SK-N-SH (cell line): Measurements from ENCODE around the gene HOMER2. TPM values are rescaled to one million over a fixed set of nuclear protein-coding genes. Genes with fewer than 3 reads are reported as not detected.
A peak's percentile ranks its signal among the peaks of the same experiment; 100 is the strongest.

Experiments
- CTCF ChIA-PET: fragments of 300-600, 350-600 bp; formaldehyde crosslinking; extraction: SDS; loops from one replicate; lab custom pipeline; 2021; lab: Yijun Ruan, JAX
- POLR2A ChIA-PET: fragments of 350-600 bp; sonication (Branson Sonifier 250); formaldehyde crosslinking; extraction: SDS; loops from one replicate; lab custom pipeline; 2020; ENCODE audit warnings: antibody characterized with exemption, inconsistent platforms; lab: Yijun Ruan, JAX
- DNase-seq: peaks from one replicate; pipeline ENCODE4 v3.0.0; 2012
- H2AFZ ChIP-seq: fragments of 200-600 bp; sonication (generic); 2 replicates; pipeline ENCODE4 v1.8.1; 2016; ENCODE audit warnings: antibody characterized with exemption, mild to moderate bottlenecking, low read depth
- H3F3A ChIP-seq: fragments of 200-600 bp; sonication (generic); replicated peaks from 2 replicates; pipeline ENCODE3; 2016; ENCODE audit warnings: antibody characterized with exemption, mild to moderate bottlenecking; ENCODE audit not compliant: insufficient read depth
- H3K27ac ChIP-seq, 2 experiments: fragments of 200-500 bp in 1 of 2; fragments of 200-600 bp in 1 of 2; sonication (Bioruptor generic) in 1 of 2; sonication (generic), shearing (Covaris generic) in 1 of 2; 2 replicates each; pipeline versions ENCODE4 v1.5.1 to v1.6.1; 2014 to 2016; ENCODE audit warnings: low read depth in 2 of 2, inconsistent platforms in 1 of 2, low read length in 1 of 2, mild to moderate bottlenecking in 1 of 2, mixed read lengths in 1 of 2
- H3K27me3 ChIP-seq: fragments of 200-600 bp; sonication (generic), shearing (Covaris generic); 2 replicates; pipeline ENCODE4 v1.6.1; 2016; ENCODE audit warnings: mixed run types; ENCODE audit not compliant: insufficient read depth
- H3K36me3 ChIP-seq, 2 experiments: fragments of 200-500 bp in 1 of 2; fragments of 200-600 bp in 1 of 2; sonication (Bioruptor generic) in 1 of 2; sonication (generic) in 1 of 2; replicated peaks in 1 of 2; 2 replicates each; pipeline versions ENCODE3 to v1.5.1; 2014 to 2016; ENCODE audit warnings: low read length in 1 of 2, mild to moderate bottlenecking in 1 of 2; ENCODE audit not compliant: insufficient read depth in 2 of 2, control insufficient read depth in 1 of 2
- H3K4me1 ChIP-seq, 2 experiments: fragments of 200-500 bp in 1 of 2; fragments of 200-600 bp in 1 of 2; sonication (Bioruptor generic) in 1 of 2; sonication (generic), shearing (Covaris generic) in 1 of 2; 2 replicates each; pipeline versions ENCODE4 v1.5.1 to v1.6.1; 2014 to 2016; ENCODE audit warnings: low read depth in 1 of 2, low read length in 1 of 2, mixed run types in 1 of 2; ENCODE audit not compliant: insufficient read depth in 2 of 2, control insufficient read depth in 1 of 2
- H3K4me2 ChIP-seq: fragments of 200-600 bp; sonication (generic), shearing (Covaris generic); 2 replicates; pipeline ENCODE4 v1.6.1; 2017; ENCODE audit warnings: mixed run types
- H3K4me3 ChIP-seq, 2 experiments: fragments of 200-500 bp in 1 of 2; fragments of 200-600 bp in 1 of 2; sonication (Bioruptor generic) in 1 of 2; sonication (generic), shearing (Covaris generic) in 1 of 2; 2 replicates each; pipeline versions ENCODE4 v1.5.1 to v1.8.1; 2014 to 2016; ENCODE audit warnings: low read depth in 2 of 2, inconsistent platforms in 1 of 2, low read length in 1 of 2, mild to moderate bottlenecking in 1 of 2, mixed read lengths in 1 of 2, moderate library complexity in 1 of 2
- H3K79me2 ChIP-seq: fragments of 200-600 bp; sonication (generic); 2 replicates; pipeline ENCODE4 v1.8.1; 2017; ENCODE audit warnings: mild to moderate bottlenecking; ENCODE audit not compliant: insufficient read depth
- H3K9ac ChIP-seq: fragments of 200-600 bp; sonication (generic); 2 replicates; pipeline ENCODE4 v1.6.1; 2017; ENCODE audit warnings: mixed run types
- H3K9me2 ChIP-seq: fragments of 200-600 bp; sonication (generic); 2 replicates; pipeline ENCODE4 v1.6.1; 2017; ENCODE audit warnings: mixed run types
- H3K9me3 ChIP-seq: fragments of 200-600 bp; sonication (generic); 2 replicates; pipeline ENCODE4 v1.6.1; 2017; ENCODE audit warnings: mixed run types, mild to moderate bottlenecking, moderate library complexity
- H4K20me1 ChIP-seq: fragments of 200-600 bp; sonication (generic); 2 replicates; pipeline ENCODE4 v1.6.1; 2017; ENCODE audit warnings: mild to moderate bottlenecking, mixed run types; ENCODE audit not compliant: insufficient read depth
- CHD2 ChIP-seq: fragments of 150-350 bp; IDR thresholded peaks from 2 replicates; pipeline ENCODE4 v1.6.1; 2018; ENCODE audit warnings: low read length; ENCODE audit not compliant: partially characterized antibody
- CTCF ChIP-seq: fragments of 200-600 bp; sonication (generic); IDR thresholded peaks from 2 replicates; pipeline ENCODE4 v1.6.1; 2017; ENCODE audit warnings: antibody characterized with exemption, mild to moderate bottlenecking, moderate library complexity
- EP300 ChIP-seq, 2 experiments: IDR thresholded peaks; 2 replicates each; pipeline versions ENCODE4 v1.4.0 to v1.6.1; 2012; ENCODE audit warnings: borderline replicate concordance in 1 of 2, low read depth in 1 of 2, low read length in 1 of 2
- MEF2A ChIP-seq: IDR thresholded peaks from 2 replicates; pipeline ENCODE4 v1.4.0; 2012; ENCODE audit warnings: low read depth, borderline replicate concordance
- RXRA ChIP-seq: IDR thresholded peaks from 2 replicates; pipeline ENCODE4 v1.4.0; 2012; ENCODE audit warnings: low read depth, mild to moderate bottlenecking, borderline replicate concordance
- SIN3A ChIP-seq: IDR thresholded peaks from 2 replicates; pipeline ENCODE4 v1.6.1; 2012; ENCODE audit warnings: low read depth, mild to moderate bottlenecking, low read length, moderate library complexity, borderline replicate concordance
- SMC3 ChIP-seq: IDR thresholded peaks from 2 replicates; pipeline ENCODE4 v1.6.1; 2012; ENCODE audit warnings: low read depth, low read length, improper control_type of control experiment
- TAF1 ChIP-seq: IDR thresholded peaks from 2 replicates; pipeline ENCODE4 v1.6.1; 2012; ENCODE audit warnings: low read depth, mild to moderate bottlenecking, low read length, moderate library complexity, borderline replicate concordance
- TCF12 ChIP-seq: IDR thresholded peaks from 2 replicates; pipeline ENCODE4 v1.4.0; 2012
- USF2 ChIP-seq: fragments of 150-350 bp; IDR thresholded peaks from 2 replicates; pipeline ENCODE4 v1.6.1; 2017; ENCODE audit warnings: antibody characterized with exemption, low read length, low read depth, borderline replicate concordance
- YY1 ChIP-seq: IDR thresholded peaks from 2 replicates; pipeline ENCODE4 v1.4.0; 2012; ENCODE audit warnings: low read depth, mild to moderate bottlenecking
- WGBS: methylation state at CpG from one replicate; pipeline ENCODE4 v1.1.6; 2017; ENCODE audit warnings: low lambda C conversion rate; 5-methylcytosine and 5-hydroxymethylcytosine counted together
- polyA plus RNA-seq, 3 experiments: library from polyadenylated mRNA; depleted of rRNA; stranded (reverse); fragments of >200 nt; gene quantifications; 2 replicates each; pipeline ENCODE4 v1.2.3, GENCODE V29; 2012
- TF ChIP-seq, protein P1 (sequence below): IDR thresholded peaks from 2 replicates; pipeline ENCODE4 v1.4.0; 2012; ENCODE audit warnings: low read depth

HOMER2 gene
- polyA plus RNA-seq, 1 of the 3 experiments (the other 2 are of a cell fraction), result 7.3 TPM

DNA sequence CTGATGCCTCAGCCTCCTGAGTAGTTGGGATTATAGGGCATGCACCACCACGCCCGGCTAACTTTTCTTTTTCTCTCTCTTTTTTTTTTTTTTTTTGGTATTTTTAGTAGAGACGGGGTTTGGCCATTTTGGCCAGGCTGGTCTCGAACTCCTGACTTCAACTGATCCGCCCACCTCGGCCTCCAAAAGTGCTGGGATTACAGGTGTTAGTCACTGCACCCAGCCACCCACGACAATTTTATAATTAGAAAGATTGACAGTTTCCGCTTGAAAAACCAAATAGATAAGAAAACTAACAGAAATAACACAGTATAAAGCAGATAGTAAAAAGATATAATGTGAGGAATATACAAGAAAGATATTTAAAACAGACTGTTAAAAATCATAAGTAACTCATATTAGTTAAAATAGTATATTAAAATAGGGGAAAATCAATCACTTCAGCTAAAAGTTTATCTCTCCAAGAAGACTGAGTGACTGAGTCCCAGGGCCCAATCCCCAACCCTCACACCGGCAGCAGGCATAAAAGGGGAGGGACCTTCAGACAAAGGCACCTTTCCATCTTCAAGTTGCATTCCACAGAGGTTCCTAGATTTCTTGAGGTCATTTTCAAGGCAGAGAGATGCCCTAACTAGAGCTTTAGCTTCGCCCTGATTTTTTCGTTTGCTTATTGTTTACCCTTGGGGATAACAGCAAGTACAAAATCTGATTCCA lies 144.4 kb downstream of the HOMER2 start:
- 85% methylated on average over 11 of the region's 11 CpGs for WGBS
- no peaks in the 10 kb centered on the region for H4K20me1 ChIP-seq
- no peak overlapping the region for H2AFZ ChIP-seq
- DNase-seq, result no peak
- peaks cover 0 to 3% of the 10 kb centered on the region in 2 experiments for H3K36me3 ChIP-seq
- H3K9me3 ChIP-seq, result no peaks in the 10 kb centered on the region
- H3K9me2 ChIP-seq, result no peaks in the 10 kb centered on the region
- no peak overlapping the region for H3K9ac ChIP-seq
- H3F3A ChIP-seq, result peaks cover 5% of the 10 kb centered on the region
- H3K4me3 ChIP-seq, result no peak overlapping the region
- TF ChIP-seq, protein P1, sequence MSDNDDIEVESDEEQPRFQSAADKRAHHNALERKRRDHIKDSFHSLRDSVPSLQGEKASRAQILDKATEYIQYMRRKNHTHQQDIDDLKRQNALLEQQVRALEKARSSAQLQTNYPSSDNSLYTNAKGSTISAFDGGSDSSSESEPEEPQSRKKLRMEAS, result no peak
- TF ChIP-seq EP300 (IDR thresholded peaks at IDR 0.05; ENCODE audit: borderline replicate concordance in 1 of 2, low read depth in 1 of 2, low read length in 1 of 2) (no peak), CTCF (no peak), TCF12 (no peak), TAF1 (no peak), YY1 (no peak), USF2 (no peak), SIN3A (no peak), SMC3 (no peak)
- no peak overlapping the region for H3K27ac ChIP-seq
- H3K4me2 ChIP-seq, result no peak overlapping the region
- peaks cover 7 to 9% of the 10 kb centered on the region in 2 experiments; a peak in 2 of 4 replicates for H3K4me1 ChIP-seq
- no peaks in the 10 kb centered on the region for H3K27me3 ChIP-seq
- CTCF ChIA-PET, result interaction anchor here (1.0 kb wide), 1 partner anchor 43 kb away, joined by 3 read pairs; no protein-coding TSS in a partner anchor
- peaks cover 27% of the 10 kb centered on the region for H3K79me2 ChIP-seq
- POLR2A ChIA-PET, result no interaction called here

DNA sequence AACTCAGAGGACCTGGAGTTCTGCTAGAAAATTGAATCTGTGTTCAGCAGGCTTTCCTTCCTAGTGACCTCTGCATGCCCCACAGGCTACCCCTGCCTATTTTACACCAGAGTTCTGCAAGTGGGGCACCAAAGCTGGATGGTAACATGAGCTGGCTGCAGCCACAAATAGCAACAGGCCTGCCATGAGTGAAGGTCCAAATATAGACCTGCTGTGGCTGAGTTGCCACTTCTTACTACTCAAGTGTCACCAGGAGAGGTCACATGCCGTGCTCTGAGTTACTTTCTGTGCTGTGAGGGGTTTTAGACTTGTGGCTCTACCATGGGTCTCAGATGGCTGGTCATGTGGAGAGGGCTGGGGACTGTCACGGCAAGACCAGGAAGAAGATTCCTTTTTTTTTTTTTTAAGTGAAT lies 146.5 kb downstream of the HOMER2 start, which contains the start of gene FSD2:
Gene FSD2, minus strand, starts transcription at position 76 of the 413 bp plus-strand sequence. CDS start 18,679 bp downstream, outside the sequence.
- POLR2A ChIA-PET, result no interaction called here
- CTCF ChIA-PET, result no interaction called here

More for the DNA sequence above, 146.5 kb downstream of the HOMER2 start, which contains the start of gene FSD2:
- 47% methylated on average over 2 of the region's 2 CpGs for WGBS
- H3F3A ChIP-seq, result peaks cover 5% of the 10 kb centered on the region
- no peaks in the 10 kb centered on the region for H3K9me3 ChIP-seq
- no peak within 1 kb of the TSS for H3K27ac ChIP-seq
- peaks cover 6% of the 10 kb centered on the region for H3K79me2 ChIP-seq
- no peak within 1 kb of the TSS for H3K4me2 ChIP-seq
- H3K9me2 ChIP-seq, result no peaks in the 10 kb centered on the region
- H3K9ac ChIP-seq, result no peak within 1 kb of the TSS
- TF ChIP-seq CTCF (no peak), SIN3A (no peak), MEF2A (peak; percentile 30; the same call in 1 of the 2 replicates), CHD2 (no peak), USF2 (no peak), RXRA (no peak)
- H2AFZ ChIP-seq, result no peak within 1 kb of the TSS
- peaks cover 0 to 7% of the 10 kb centered on the region in 2 experiments; a peak in 2 of 4 replicates for H3K4me1 ChIP-seq
- no peak within 1 kb of the TSS for H3K4me3 ChIP-seq
- DNase-seq, result no peak
- no peaks in the 10 kb centered on the region for H4K20me1 ChIP-seq
- no peaks in the 10 kb centered on the region for H3K36me3 ChIP-seq
- no peaks in the 10 kb centered on the region for H3K27me3 ChIP-seq
